K562 (cell line): ENCODE measurements around the gene APCDD1. TPM values are rescaled to one million over a fixed set of nuclear protein-coding genes. Genes with fewer than 3 reads are reported as not detected.

Experiments
- ATAC-seq: fragments of 200-7000 bp; cut with Tn5 transposase; 3 replicates; pipeline ENCODE4 v1.9.1; 2020; ENCODE audit warnings: moderate library complexity
- BruUV-seq: library from RNA; stranded (reverse); fragments of 400-500 nt; replicated peaks from 2 replicates; lab custom pipeline; 2021; lab: Mats Ljungman, UMichigan
- CTCF ChIA-PET: fragments of 300-600 bp; formaldehyde crosslinking; extraction: SDS; loops from one replicate; lab custom pipeline; 2021; ENCODE audit warnings: low intra/inter-chr PET ratio; lab: Yijun Ruan, JAX
- POLR2A ChIA-PET: fragments of 300-600, 350-650 bp; sonication (Branson Sonifier 250); formaldehyde crosslinking; extraction: SDS; loops from one replicate; lab custom pipeline; 2021; ENCODE audit warnings: antibody characterized with exemption, inconsistent platforms; lab: Yijun Ruan, JAX
- DNase-seq, 4 experiments: peaks; one replicate each; pipeline versions ENCODE4 v3.0.0 to v3.0.0-alpha.2; 2011 to 2018; ENCODE audit warnings: low spot score in 3 of 4, mixed read lengths in 3 of 4; ENCODE audit errors: extremely low read depth in 1 of 4
- FAIRE-seq: peaks from 2 replicates; lab custom pipeline; 2011; peaks lifted over from hg19 to GRCh38; lab: Jason Lieb, UNC
- H2AFZ ChIP-seq: 2 replicates; pipeline ENCODE4 v1.6.0; 2011; ENCODE audit warnings: low read depth, low read length, control low read depth, inconsistent platforms
- H3K27ac ChIP-seq: fragments of 200-600 bp; 3 replicates; pipeline ENCODE4 v1.8.0; 2011; ENCODE audit warnings: low read depth, mild to moderate bottlenecking, control low read depth, inconsistent platforms, low read length, moderate library complexity, mixed read lengths; ENCODE audit errors: extremely low read depth
- H3K27me3 ChIP-seq, 2 experiments: fragments of 300-600 bp in 1 of 2; 2 replicates in 1 of 2; 3 replicates in 1 of 2; pipeline versions ENCODE4 v1.6.0 to v1.8.0; 2011; ENCODE audit warnings: inconsistent platforms in 2 of 2, low read length in 2 of 2, mild to moderate bottlenecking in 1 of 2, mixed read lengths in 1 of 2, moderate library complexity in 1 of 2; ENCODE audit not compliant: control insufficient read depth in 2 of 2, insufficient read depth in 2 of 2
- H3K36me3 ChIP-seq: fragments of 300-600 bp; 3 replicates; pipeline ENCODE4 v1.8.0; 2011; ENCODE audit warnings: mild to moderate bottlenecking, low read length, inconsistent platforms; ENCODE audit not compliant: control insufficient read depth, insufficient read depth
- H3K4me1 ChIP-seq, 2 experiments: fragments of 200-600 bp in 1 of 2; replicated peaks in 1 of 2; 2 replicates in 1 of 2; 3 replicates in 1 of 2; pipeline versions ENCODE4 v1.5.1 to v1.8.0; 2011; ENCODE audit warnings: inconsistent platforms in 2 of 2, low read length in 2 of 2, mild to moderate bottlenecking in 1 of 2, mixed read lengths in 1 of 2, moderate library complexity in 1 of 2; ENCODE audit not compliant: control insufficient read depth in 2 of 2, insufficient read depth in 2 of 2
- H3K4me2 ChIP-seq: 2 replicates; pipeline ENCODE4 v1.6.1; 2011; ENCODE audit warnings: low read length, control low read depth, inconsistent platforms, mixed read lengths; ENCODE audit not compliant: insufficient read depth
- H3K4me3 ChIP-seq: fragments of 200-600 bp; sonication (generic), shearing (Covaris generic); 2 replicates; pipeline ENCODE4 v1.5.1; 2016; ENCODE audit warnings: control low read depth, inconsistent platforms
- H3K79me2 ChIP-seq: fragments of 200-600 bp; 3 replicates; pipeline ENCODE4 v1.8.0; 2011; ENCODE audit warnings: low read length, inconsistent platforms; ENCODE audit not compliant: control insufficient read depth, insufficient read depth
- H3K9ac ChIP-seq, 2 experiments: 2 replicates each; pipeline versions ENCODE4 v1.6.0 to v1.6.1; 2011; ENCODE audit warnings: low read depth in 2 of 2, low read length in 2 of 2, control low read depth in 1 of 2, inconsistent platforms in 1 of 2, mild to moderate bottlenecking in 1 of 2, mixed read lengths in 1 of 2; ENCODE audit not compliant: insufficient read depth in 1 of 2
- H3K9me1 ChIP-seq: one replicate; pipeline ENCODE4 v1.6.0; 2011; ENCODE audit warnings: inconsistent platforms, mild to moderate bottlenecking, low read length, moderate library complexity; ENCODE audit not compliant: control insufficient read depth, insufficient read depth
- H3K9me3 ChIP-seq: replicated peaks from 2 replicates; pipeline ENCODE4 v1.5.1; 2011; ENCODE audit warnings: low read depth, low read length, inconsistent platforms; ENCODE audit not compliant: control insufficient read depth, insufficient read depth
- H4K20me1 ChIP-seq: replicated peaks from 2 replicates; pipeline ENCODE4 v1.6.1; 2011; ENCODE audit warnings: low read length, inconsistent platforms, mixed read lengths; ENCODE audit not compliant: control insufficient read depth, insufficient read depth
- BCL6 ChIP-seq: fragments of 250-450 bp; sonication (Bioruptor Pico); IDR thresholded peaks from 2 replicates; pipeline ENCODE4 v1.4.0; 2020
- CBFA2T2 ChIP-seq: fragments of 450-650 bp; conservative IDR thresholded peaks from 2 replicates; pipeline ENCODE4 v1.6.1; 2017; ENCODE audit warnings: mild to moderate bottlenecking
- MEF2D ChIP-seq: conservative IDR thresholded peaks from 2 replicates; pipeline ENCODE4 v1.6.1; 2016; ENCODE audit warnings: low read depth, missing genetic modification characterization, missing compliant biosample characterization
- RBFOX2 ChIP-seq: fragments of 200-400 bp; formaldehyde crosslinking; IDR thresholded peaks from 2 replicates; pipeline ENCODE4 v1.6.1; 2017; ENCODE audit warnings: low read depth, mild to moderate bottlenecking, low read length, moderate library complexity
- SAFB2 ChIP-seq: fragments of 200-400 bp; formaldehyde crosslinking; IDR thresholded peaks from 2 replicates; pipeline ENCODE4 v1.6.1; 2018; ENCODE audit warnings: borderline replicate concordance, low read length, low read depth, moderate library complexity; ENCODE audit not compliant: severe bottlenecking
- SMARCA4 ChIP-seq: fragments of 450-650 bp; IDR thresholded peaks from 2 replicates; pipeline ENCODE4 v1.6.1; 2016
- ZNF121 ChIP-seq: sonication (generic); formaldehyde crosslinking; conservative IDR thresholded peaks from 2 replicates; pipeline ENCODE4 v1.8.0; 2022; ENCODE audit warnings: missing genetic modification reagents
- ZNF518B ChIP-seq: fragments of 250-450 bp; sonication (Bioruptor Pico); IDR thresholded peaks from 2 replicates; pipeline ENCODE4 v1.5.0; 2021; ENCODE audit warnings: mild to moderate bottlenecking, moderate library complexity
- ZNF584 ChIP-seq: fragments of 200-800 bp; sonication (Bioruptor generic); IDR thresholded peaks from 2 replicates; pipeline ENCODE4 v1.6.1; 2016; ENCODE audit warnings: low read depth, mild to moderate bottlenecking, missing genetic modification characterization, missing compliant biosample characterization
- WGBS: fragments of 100-300 bp; shearing (Covaris generic); methylation state at CpG from one replicate; pipeline ENCODE4 v1.1.6; 2016; ENCODE audit warnings: low coverage, mixed read lengths; ENCODE audit not compliant: insufficient coverage; ENCODE audit errors: missing lambda C conversion rate; 5-methylcytosine and 5-hydroxymethylcytosine counted together
- in situ Hi-C: fragments of 300-500 bp; cut with MboI; formaldehyde crosslinking; loops from 4 replicates; pipeline ENCODE4 v1.15.0; 2018; ENCODE audit warnings: inconsistent platforms, mixed read lengths
- intact Hi-C: fragments of 100-400 bp; cut with micrococcal nuclease; formaldehyde crosslinking; loops from 2 replicates; pipeline ENCODE4 v1.14.2; 2022
- polyA plus RNA-seq, 8 experiments: library from polyadenylated mRNA; depleted of rRNA in 4 of 8; stranded (reverse) in 5 of 8; unstranded in 3 of 8; fragments of >200 nt; fragmentation: Nextera tagmentation in 2 of 8; fragmentation: Illumina TruSeq in 1 of 8; extraction: Ambion mirVana in 2 of 8; extraction: Trizol in 1 of 8; gene quantifications; 2 replicates each; pipeline versions ENCODE4 v1.2.1 to v1.2.3, GENCODE V29; 2011 to 2014; ENCODE audit warnings: inconsistent platforms in 1 of 8, missing spikeins in 1 of 8
- total RNA-seq, 7 experiments: library from RNA; depleted of rRNA in 6 of 7; stranded (reverse); fragments of >200 nt in 6 of 7; fragmentation: Illumina TruSeq in 2 of 7; extraction: Trizol in 2 of 7; gene quantifications; 2 replicates each; pipeline versions ENCODE4 v1.2.1 to v1.2.3, GENCODE V29; 2011 to 2021; ENCODE audit warnings: low replicate concordance in 1 of 7
- TF ChIP-seq, protein P1 (sequence below): fragments of 250-450 bp; sonication (Bioruptor Pico); IDR thresholded peaks from 2 replicates; pipeline ENCODE4 v1.8.0; 2021; ENCODE audit warnings: moderate library complexity, mild to moderate bottlenecking, inconsistent platforms

APCDD1 gene
- total and polyA plus RNA-seq, 9 of the 15 experiments (the other 6 are each of a cell fraction or from before 2014, with no cell fraction given): 0.07 TPM; not detected in 8

DNA sequence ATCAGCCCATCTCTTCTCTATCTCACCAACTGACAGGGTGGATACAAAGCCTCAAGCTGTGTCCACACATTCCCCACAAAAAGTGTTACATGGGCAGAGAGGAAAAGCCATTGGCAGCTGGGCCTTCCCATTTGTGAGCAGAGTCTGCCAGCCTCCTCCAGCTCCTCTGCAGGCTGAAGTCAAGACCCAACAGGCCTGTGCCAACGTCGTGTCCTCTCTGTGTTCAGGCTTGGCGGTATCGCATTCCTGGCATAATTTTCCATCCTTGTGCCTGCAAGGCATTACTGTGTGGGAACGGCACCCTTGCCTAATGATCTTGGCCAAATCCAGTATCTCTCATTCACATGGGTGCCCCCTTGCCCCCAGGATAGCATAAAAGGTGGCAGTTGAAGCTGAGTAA is 41.5 kb upstream of the APCDD1 start:
- in situ Hi-C loops (no loop called here), intact Hi-C loops (no loop called here)
- Histone ChIP-seq H3K4me1 (peaks cover 0 to 5% of the 10 kb centered on the region in 2 experiments; a peak in 3 of 5 replicates), H3K27me3 (peaks cover 7 to 39% of the 10 kb centered on the region in 2 experiments; a peak in 3 of 5 replicates), H3K36me3 (no peaks in the 10 kb centered on the region), H2AFZ (no peak overlapping the region), H3K79me2 (no peaks in the 10 kb centered on the region), H3K27ac (no peak overlapping the region), H3K9me3 (no peaks in the 10 kb centered on the region), H3K9me1 (no peaks in the 10 kb centered on the region), H3K9ac (no peak overlapping the region), H3K4me3 (no peak overlapping the region), H4K20me1 (no peaks in the 10 kb centered on the region), H3K4me2 (no peak overlapping the region)
- ATAC-seq (no peak), FAIRE-seq (no peak), DNase-seq (no peak)
- no peak for TF ChIP-seq ZNF584 (CRISPR knock-in tag)
- no peak for TF ChIP-seq RBFOX2
- no peak for TF ChIP-seq CBFA2T2
- no peak for TF ChIP-seq SAFB2
- TF ChIP-seq ZNF121 (CRISPR knock-in tag): no peak
- TF ChIP-seq BCL6 (CRISPR knock-in tag): no peak
- no peak for TF ChIP-seq ZNF518B (CRISPR knock-in tag)
- no peak for TF ChIP-seq SMARCA4
- TF ChIP-seq MEF2D (tag): no peak
- TF ChIP-seq, protein P1, sequence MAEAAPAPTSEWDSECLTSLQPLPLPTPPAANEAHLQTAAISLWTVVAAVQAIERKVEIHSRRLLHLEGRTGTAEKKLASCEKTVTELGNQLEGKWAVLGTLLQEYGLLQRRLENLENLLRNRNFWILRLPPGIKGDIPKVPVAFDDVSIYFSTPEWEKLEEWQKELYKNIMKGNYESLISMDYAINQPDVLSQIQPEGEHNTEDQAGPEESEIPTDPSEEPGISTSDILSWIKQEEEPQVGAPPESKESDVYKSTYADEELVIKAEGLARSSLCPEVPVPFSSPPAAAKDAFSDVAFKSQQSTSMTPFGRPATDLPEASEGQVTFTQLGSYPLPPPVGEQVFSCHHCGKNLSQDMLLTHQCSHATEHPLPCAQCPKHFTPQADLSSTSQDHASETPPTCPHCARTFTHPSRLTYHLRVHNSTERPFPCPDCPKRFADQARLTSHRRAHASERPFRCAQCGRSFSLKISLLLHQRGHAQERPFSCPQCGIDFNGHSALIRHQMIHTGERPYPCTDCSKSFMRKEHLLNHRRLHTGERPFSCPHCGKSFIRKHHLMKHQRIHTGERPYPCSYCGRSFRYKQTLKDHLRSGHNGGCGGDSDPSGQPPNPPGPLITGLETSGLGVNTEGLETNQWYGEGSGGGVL (CRISPR knock-in tag): no peak
- ChIA-PET POLR2A (interaction anchor here (0.6 kb wide), 1 partner anchor 69 kb away, joined by 3 read pairs; no protein-coding TSS in a partner anchor), CTCF (no interaction called here)
- 1% methylated on average over 5 of the region's 5 CpGs for WGBS
- no TSS peak for BruUV-seq
